ENCODE data around the gene FGF11. TPM values are rescaled to one million over a fixed set of nuclear protein-coding genes. Genes with fewer than 3 reads are reported as not detected.

FGF11 gene
- total RNA-seq, 2 donors from 2014 or later = 2.7 to 3.8 TPM

- no peak for DNase-seq (ENCODE audit: low spot score)
- intact Hi-C loops (cut with DNase I) = no loop called here
These were observed 32.2 kb upstream of the FGF11 start for GRCh38 chr17:7407082-7407481.

DNA sequence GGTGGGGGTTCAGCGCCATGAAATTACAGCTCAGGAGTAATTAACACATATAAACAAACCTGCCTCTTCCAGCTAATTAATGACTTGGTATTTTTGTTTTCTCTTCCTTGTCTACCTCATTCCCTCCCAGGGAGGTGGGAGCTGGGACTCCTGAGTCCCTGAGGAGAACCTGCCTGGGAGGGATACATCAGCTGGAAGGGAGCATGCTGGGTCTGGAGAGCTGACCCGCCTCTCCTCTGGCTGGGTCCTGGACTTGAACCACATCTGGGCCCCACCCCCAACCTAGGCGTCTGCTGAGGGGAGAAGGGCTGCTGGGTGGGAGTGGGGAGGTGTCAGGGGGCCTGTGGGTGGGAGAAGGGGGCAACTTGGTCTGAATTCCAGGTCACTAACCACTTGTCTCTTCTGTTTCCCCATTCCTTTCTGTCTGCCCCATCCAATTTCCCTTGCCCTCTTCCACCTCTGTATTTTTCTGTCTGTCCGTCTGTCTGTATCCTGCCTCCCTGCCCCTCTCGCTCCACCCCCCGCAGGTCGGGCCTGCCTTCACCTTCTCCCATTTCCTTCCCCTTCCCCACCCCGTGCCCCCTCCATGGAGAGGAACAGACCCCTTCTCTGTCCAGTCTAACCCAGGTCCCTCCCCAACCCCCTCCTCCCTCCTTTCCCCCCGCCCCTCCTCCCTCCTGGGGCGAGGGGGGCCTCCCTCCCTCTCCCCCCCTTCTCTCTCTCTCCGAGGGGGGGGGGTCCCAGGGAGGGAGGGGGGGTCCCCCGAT lies 31.6 kb upstream of the FGF11 start, which contains the start of gene NLGN2:
NLGN2 (plus strand) TSS at position 361 of the 767 bp plus-strand sequence. CDS start 411 bp downstream, outside the sequence.
- intact Hi-C loops (cut with DNase I) = no loop called here
- DNase-seq (ENCODE audit: low spot score) = no peak

DNA sequence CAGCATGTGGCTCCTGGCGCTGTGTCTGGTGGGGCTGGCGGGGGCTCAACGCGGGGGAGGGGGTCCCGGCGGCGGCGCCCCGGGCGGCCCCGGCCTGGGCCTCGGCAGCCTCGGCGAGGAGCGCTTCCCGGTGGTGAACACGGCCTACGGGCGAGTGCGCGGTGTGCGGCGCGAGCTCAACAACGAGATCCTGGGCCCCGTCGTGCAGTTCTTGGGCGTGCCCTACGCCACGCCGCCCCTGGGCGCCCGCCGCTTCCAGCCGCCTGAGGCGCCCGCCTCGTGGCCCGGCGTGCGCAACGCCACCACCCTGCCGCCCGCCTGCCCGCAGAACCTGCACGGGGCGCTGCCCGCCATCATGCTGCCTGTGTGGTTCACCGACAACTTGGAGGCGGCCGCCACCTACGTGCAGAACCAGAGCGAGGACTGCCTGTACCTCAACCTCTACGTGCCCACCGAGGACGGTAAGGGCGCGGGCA lies 31.0 kb upstream of the FGF11 start:
- no peak for DNase-seq (ENCODE audit: low spot score)
- intact Hi-C loops (cut with DNase I) = no loop called here

- intact Hi-C loops (cut with DNase I) = no loop called here
- DNase-seq (ENCODE audit: low spot score) = no peak
These were observed 30.4 kb upstream of the FGF11 start for GRCh38 chr17:7408863-7409262.

GRCh38 chr17:7409716-7410115 lies 29.6 kb upstream of the FGF11 start:
- intact Hi-C loops (cut with DNase I) = no loop called here
- DNase-seq (ENCODE audit: low spot score) = no peak

GRCh38 chr17:7410634-7411426 lies 28.5 kb upstream of the FGF11 start:
- intact Hi-C loops (cut with DNase I) = no loop called here
- no peak for DNase-seq (ENCODE audit: low spot score)

DNA sequence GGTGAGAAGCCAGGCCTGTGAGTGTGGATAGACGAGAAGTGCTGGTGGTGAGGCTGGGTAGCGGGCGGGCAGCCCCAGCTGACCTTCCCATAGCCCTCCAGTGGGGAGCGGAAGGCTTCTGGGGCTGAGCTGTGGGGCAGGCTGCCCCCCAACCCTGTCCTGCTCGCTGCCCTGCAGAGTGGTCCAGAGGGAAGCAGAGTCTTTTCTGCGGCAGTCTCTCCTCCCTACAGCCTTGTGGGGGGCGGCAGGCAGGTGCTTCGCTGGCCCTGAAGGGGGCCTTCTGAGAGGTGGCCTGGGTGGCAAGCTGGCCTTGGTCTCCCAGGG lies 27.9 kb upstream of the FGF11 start:
- DNase-seq (ENCODE audit: low spot score) = no peak
- intact Hi-C loops (cut with DNase I) = no loop called here

- intact Hi-C loops (cut with DNase I) = no loop called here
- no peak for DNase-seq (ENCODE audit: low spot score)
These were observed 25.8 kb upstream of the FGF11 start for GRCh38 chr17:7413346-7413985.

DNA sequence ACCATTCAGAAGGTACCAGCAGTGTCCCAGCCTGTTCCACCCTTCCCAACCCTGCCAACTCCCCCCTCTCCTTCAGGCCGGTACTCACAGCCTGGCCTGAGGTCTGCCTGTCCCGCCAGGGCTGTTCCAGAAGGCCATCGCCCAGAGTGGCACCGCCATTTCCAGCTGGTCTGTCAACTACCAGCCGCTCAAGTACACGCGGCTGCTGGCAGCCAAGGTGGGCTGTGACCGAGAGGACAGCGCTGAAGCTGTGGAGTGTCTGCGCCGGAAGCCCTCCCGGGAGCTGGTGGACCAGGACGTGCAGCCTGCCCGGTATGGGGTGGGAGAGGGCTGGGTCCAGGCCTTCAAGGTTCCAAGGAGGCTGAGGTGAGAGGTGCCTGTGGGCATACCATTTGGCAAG lies 24.5 kb upstream of the FGF11 start:
- DNase-seq (ENCODE audit: low spot score) = peak; percentile 71
- intact Hi-C loops (cut with DNase I) = no loop called here

GRCh38 chr17:7415784-7416183 lies 23.5 kb upstream of the FGF11 start:
- intact Hi-C loops (cut with DNase I) = no loop called here

GRCh38 chr17:7416323-7416722 lies 23.0 kb upstream of the FGF11 start:
- DNase-seq (ENCODE audit: low spot score) = no peak
- intact Hi-C loops (cut with DNase I) = no loop called here

More at GRCh38 chr17:7415784-7416183, 23.5 kb upstream of the FGF11 start:
- peak; percentile 77 for DNase-seq (ENCODE audit: low spot score)

DNA sequence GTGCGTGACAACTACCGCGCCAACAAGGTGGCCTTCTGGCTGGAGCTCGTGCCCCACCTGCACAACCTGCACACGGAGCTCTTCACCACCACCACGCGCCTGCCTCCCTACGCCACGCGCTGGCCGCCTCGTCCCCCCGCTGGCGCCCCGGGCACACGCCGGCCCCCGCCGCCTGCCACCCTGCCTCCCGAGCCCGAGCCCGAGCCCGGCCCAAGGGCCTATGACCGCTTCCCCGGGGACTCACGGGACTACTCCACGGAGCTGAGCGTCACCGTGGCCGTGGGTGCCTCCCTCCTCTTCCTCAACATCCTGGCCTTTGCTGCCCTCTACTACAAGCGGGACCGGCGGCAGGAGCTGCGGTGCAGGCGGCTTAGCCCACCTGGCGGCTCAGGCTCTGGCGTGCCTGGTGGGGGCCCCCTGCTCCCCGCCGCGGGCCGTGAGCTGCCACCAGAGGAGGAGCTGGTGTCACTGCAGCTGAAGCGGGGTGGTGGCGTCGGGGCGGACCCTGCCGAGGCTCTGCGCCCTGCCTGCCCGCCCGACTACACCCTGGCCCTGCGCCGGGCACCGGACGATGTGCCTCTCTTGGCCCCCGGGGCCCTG lies 22.2 kb upstream of the FGF11 start:
- intact Hi-C loops (cut with DNase I) = no loop called here

DNA sequence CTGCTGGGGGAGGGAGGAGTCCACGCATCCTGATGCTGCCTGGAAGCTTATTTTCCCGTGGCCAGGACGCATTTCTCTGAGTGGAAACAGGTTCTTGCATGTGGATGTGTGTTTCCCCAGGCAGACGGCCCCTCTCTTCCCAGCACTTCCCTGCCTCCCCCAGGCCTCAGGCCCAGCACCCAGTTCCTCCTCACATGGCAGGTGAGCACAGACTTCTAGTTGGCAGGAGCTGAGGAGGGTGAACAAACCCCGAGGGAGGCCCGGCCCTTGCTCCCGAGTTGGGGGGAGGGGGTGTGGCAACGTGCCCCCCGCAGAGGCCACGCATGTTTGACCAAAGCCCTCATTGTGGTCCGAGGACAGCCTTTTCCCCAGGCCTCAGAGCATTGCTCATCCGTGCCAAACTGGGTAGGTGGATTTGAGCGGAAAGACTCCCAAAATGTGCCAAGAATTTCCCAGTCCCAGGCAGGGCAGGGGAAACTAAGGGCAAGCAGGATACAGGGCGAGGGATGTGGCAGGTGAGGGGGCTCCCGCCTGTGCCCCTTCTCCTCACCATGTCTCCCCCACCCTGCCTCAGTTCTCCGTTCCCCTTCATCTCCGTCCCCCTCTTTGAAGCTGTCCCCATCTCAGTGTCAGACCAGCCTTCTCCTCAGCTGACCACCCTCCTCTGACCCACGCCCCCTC lies 20.7 kb upstream of the FGF11 start:
- peak; percentile 75 for DNase-seq (ENCODE audit: low spot score)

More for the DNA sequence above, 22.2 kb upstream of the FGF11 start:
- peak; percentile 76 for DNase-seq (ENCODE audit: low spot score)

GRCh38 chr17:7419819-7420610 lies 19.3 kb upstream of the FGF11 start, which contains the start of gene SPEM1:
Gene SPEM1 (plus strand): TSS chr17:7420324. CDS start chr17:7420385, 61 bp downstream.
- peak; percentile 60 for DNase-seq (ENCODE audit: low spot score)
- intact Hi-C loops (cut with DNase I) = no loop called here

More for the DNA sequence above, 20.7 kb upstream of the FGF11 start:
- intact Hi-C loops (cut with DNase I) = no loop called here

DNA sequence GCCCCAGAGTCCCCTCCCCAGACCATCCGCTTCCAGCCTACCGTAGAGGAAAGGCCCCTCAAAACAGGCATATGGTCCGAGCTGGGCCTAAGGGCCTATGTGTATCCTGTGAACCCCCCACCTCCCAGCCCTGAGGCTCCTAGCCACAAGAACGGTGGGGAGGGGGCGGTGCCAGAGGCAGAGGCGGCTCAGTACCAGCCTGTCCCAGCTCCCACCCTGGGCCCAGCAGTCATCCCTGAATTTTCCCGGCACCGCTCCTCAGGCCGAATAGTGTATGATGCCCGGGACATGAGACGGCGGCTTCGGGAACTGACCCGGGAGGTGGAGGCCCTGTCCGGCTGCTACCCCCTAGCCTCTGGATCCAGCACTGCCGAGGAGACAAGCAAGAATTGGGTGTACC lies 18.1 kb upstream of the FGF11 start:
- peak; percentile 57 for DNase-seq (ENCODE audit: low spot score)
- intact Hi-C loops (cut with DNase I) = no loop called here

GRCh38 chr17:7423679-7424078 lies 15.6 kb upstream of the FGF11 start:
- intact Hi-C loops (cut with DNase I) = no loop called here
- DNase-seq (ENCODE audit: low spot score) = no peak

- DNase-seq (ENCODE audit: low spot score) = no peak
- intact Hi-C loops (cut with DNase I) = no loop called here
These were observed 14.0 kb upstream of the FGF11 start, which contains the start of gene SPEM2 for GRCh38 chr17:7425316-7425715. Gene SPEM2 (plus strand): TSS chr17:7425616. CDS start chr17:7425689, 73 bp downstream.

DNA sequence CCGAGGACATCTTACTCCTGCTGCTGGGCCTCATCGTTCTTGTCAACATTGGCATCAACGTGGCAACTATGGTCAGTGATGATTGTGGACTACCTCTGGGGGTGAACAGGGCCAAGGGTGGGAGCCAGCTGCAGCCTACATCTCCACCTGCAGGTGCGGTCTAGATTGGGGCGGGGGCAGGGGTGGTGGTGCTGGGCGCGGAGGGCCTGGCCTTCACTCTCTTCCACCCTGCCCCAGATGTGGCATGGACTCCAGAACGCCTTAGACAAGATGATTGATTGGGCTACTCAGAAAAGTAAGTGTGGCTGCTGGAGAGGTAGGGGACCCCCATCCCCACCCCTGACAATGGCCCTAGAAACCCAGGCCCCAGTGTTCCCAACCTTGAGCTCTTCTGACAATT lies 13.6 kb upstream of the FGF11 start:
- intact Hi-C loops (cut with DNase I) = no loop called here
- peak; percentile 78 for DNase-seq (ENCODE audit: low spot score)

All from posterior vena cava (tissue), 2 donors.